Loucy (cell line): ENCODE results near the gene PTPRO.

Experiments
- EZH2phosphoT487 ChIP-seq: fragments of 200-600 bp; IDR thresholded peaks from 2 replicates; pipeline ENCODE4 v1.6.1; 2018; ENCODE audit warnings: antibody characterized with exemption, mild to moderate bottlenecking, moderate library complexity, borderline replicate concordance
- TF ChIP-seq, protein P1 (sequence below): fragments of 200-600 bp; sonication (generic); conservative IDR thresholded peaks from 2 replicates; pipeline ENCODE4 v1.5.1; 2014; ENCODE audit warnings: mild to moderate bottlenecking, antibody characterized with exemption, low read length

- TF ChIP-seq, protein P1, sequence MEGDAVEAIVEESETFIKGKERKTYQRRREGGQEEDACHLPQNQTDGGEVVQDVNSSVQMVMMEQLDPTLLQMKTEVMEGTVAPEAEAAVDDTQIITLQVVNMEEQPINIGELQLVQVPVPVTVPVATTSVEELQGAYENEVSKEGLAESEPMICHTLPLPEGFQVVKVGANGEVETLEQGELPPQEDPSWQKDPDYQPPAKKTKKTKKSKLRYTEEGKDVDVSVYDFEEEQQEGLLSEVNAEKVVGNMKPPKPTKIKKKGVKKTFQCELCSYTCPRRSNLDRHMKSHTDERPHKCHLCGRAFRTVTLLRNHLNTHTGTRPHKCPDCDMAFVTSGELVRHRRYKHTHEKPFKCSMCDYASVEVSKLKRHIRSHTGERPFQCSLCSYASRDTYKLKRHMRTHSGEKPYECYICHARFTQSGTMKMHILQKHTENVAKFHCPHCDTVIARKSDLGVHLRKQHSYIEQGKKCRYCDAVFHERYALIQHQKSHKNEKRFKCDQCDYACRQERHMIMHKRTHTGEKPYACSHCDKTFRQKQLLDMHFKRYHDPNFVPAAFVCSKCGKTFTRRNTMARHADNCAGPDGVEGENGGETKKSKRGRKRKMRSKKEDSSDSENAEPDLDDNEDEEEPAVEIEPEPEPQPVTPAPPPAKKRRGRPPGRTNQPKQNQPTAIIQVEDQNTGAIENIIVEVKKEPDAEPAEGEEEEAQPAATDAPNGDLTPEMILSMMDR: no peak
- TF ChIP-seq EZH2phosphoT487: no peak
Observed at GRCh38 chr12:15477761-15478160, 155.5 kb downstream of the PTPRO start.
